Measurements from ENCODE around the gene CAMKK2.

The CAMKK2 gene

GRCh38 chr12:121288986-121289385, 7.5 kb downstream of the CAMKK2 start (continued):
- TF ChIP-seq ZNF692 (tag by site-specific recombination; IDR thresholded peaks at IDR 0.05) (no peak), BCL11A (tag by site-specific recombination; IDR thresholded peaks at IDR 0.05; ENCODE audit: low read depth) (no peak), ZSCAN18 (tag by site-specific recombination; IDR thresholded peaks at IDR 0.05) (no peak), ZNF645 (tag by site-specific recombination; IDR thresholded peaks at IDR 0.05) (no peak)

- ChIA-PET POLR2A (interaction anchor here (1.2 kb wide), 1 partner anchor 9 kb away, joined by 4 read pairs; the partner anchor contains the start of gene CAMKK2), CTCF (interaction anchor here (0.9 to 1.2 kb wide), 2 partner anchors 57 kb away, joined by 3 to 8 read pairs; no protein-coding TSS in a partner anchor)
These were observed 8.2 kb downstream of the CAMKK2 start for GRCh38 chr12:121288158-121288845.

GRCh38 chr12:121287267-121287954, 9.1 kb downstream of the CAMKK2 start:
- H3K27ac ChIP-seq (ENCODE audit: extremely low read depth, low read depth, low read length): no peak overlapping the region
- no peaks in the 10 kb centered on the region for H3K9me3 ChIP-seq (ENCODE audit: control insufficient read depth, insufficient read depth, low read depth, low read length)
- H3K36me3 ChIP-seq (ENCODE audit: control insufficient read depth in 2 of 2, insufficient read depth in 1 of 2, low read length in 2 of 2): peaks cover 0 to 5% of the 10 kb centered on the region in 2 experiments; a peak in 2 of 3 replicates
- no peak for TF ChIP-seq GLIS2 (tag by site-specific recombination; IDR thresholded peaks at IDR 0.05)
- TF ChIP-seq ZNF121 (tag by site-specific recombination; IDR thresholded peaks at IDR 0.05): peak; percentile 51; the same call in 1 of the 2 replicates
- TF ChIP-seq ZIC2 (tag by site-specific recombination; IDR thresholded peaks at IDR 0.05): peak; percentile 24; the same call in 1 of the 2 replicates
- TF ChIP-seq ZNF114 (tag by site-specific recombination; IDR thresholded peaks at IDR 0.05): no peak
- TF ChIP-seq SP2 (tag by site-specific recombination; IDR thresholded peaks at IDR 0.05): no peak
- no peak for TF ChIP-seq YY2 (tag by site-specific recombination; IDR thresholded peaks at IDR 0.05)
- no peak for TF ChIP-seq ZBTB49 (tag by site-specific recombination; IDR thresholded peaks at IDR 0.05; ENCODE audit: low read depth)
- POLR2A ChIA-PET: interaction anchor here (1.2 kb wide), 1 partner anchor 10 kb away, joined by 4 read pairs; the partner anchor contains the start of gene CAMKK2
- no peak overlapping the region for H3K4me3 ChIP-seq (ENCODE audit: low read depth, low read length)
- H3K4me1 ChIP-seq (ENCODE audit: control insufficient read depth, insufficient read depth, low read length): 0 out of 2 replicates have a peak, but pooled peaks cover 5% of the 10 kb centered on the region
- CTCF ChIA-PET: interaction anchor here (0.9 kb wide), 1 partner anchor 57 kb away, joined by 3 read pairs; no protein-coding TSS in a partner anchor

More at GRCh38 chr12:121288158-121288845, 8.2 kb downstream of the CAMKK2 start:
- no peaks in the 10 kb centered on the region for H3K9me3 ChIP-seq (ENCODE audit: control insufficient read depth, insufficient read depth, low read depth, low read length)
- H3K4me1 ChIP-seq (ENCODE audit: control insufficient read depth, insufficient read depth, low read length): 0 out of 2 replicates have a peak, but pooled peaks cover 5% of the 10 kb centered on the region
- no peak overlapping the region for H3K27ac ChIP-seq (ENCODE audit: extremely low read depth, low read depth, low read length)
- H3K4me3 ChIP-seq (ENCODE audit: low read depth, low read length): no peak overlapping the region
- peaks cover 5 to 10% of the 10 kb centered on the region in 2 experiments; a peak in 2 of 3 replicates for H3K36me3 ChIP-seq (ENCODE audit: control insufficient read depth in 2 of 2, insufficient read depth in 1 of 2, low read length in 2 of 2)
- TF ChIP-seq ZNF202 (tag by site-specific recombination; IDR thresholded peaks at IDR 0.05; ENCODE audit: borderline replicate concordance) (no peak), ZNF837 (tag by site-specific recombination; IDR thresholded peaks at IDR 0.05) (no peak), EGR2 (tag by site-specific recombination; IDR thresholded peaks at IDR 0.05; ENCODE audit: low read depth) (peak; percentile 12; the same call in 1 of the 2 replicates), ZNF169 (tag by site-specific recombination; IDR thresholded peaks at IDR 0.05) (no peak), ZFHX2 (tag by site-specific recombination; conservative IDR thresholded peaks at IDR 0.05) (peak; percentile 15; the same call in 1 of the 2 replicates), ZNF184 (tag by site-specific recombination; IDR thresholded peaks at IDR 0.05) (no peak), SALL2 (tag by site-specific recombination; IDR thresholded peaks at IDR 0.05; ENCODE audit: borderline replicate concordance) (no peak), ZNF146 (tag by site-specific recombination; IDR thresholded peaks at IDR 0.05) (no peak)
